ENCODE results near the gene ZDHHC11B.

GRCh38 chr5:763998-764781 is 20.3 kb downstream of the ZDHHC11B start:
- TF ChIP-seq CTCF (IDR thresholded peaks at IDR 0.05 in 2 of 3, conservative IDR thresholded peaks at IDR 0.05 in 1 of 3; ENCODE audit: borderline replicate concordance in 1 of 3, insufficient read depth in 1 of 3, low read depth in 2 of 3, low read length in 2 of 3): no peak
- no peak for TF ChIP-seq ATF3 (IDR thresholded peaks at IDR 0.05)
- TF ChIP-seq POLR2A (IDR thresholded peaks at IDR 0.05; ENCODE audit: borderline replicate concordance, extremely low read depth, insufficient read depth, insufficient read length): no peak
- TF ChIP-seq RAD21 (IDR thresholded peaks at IDR 0.05; ENCODE audit: low read depth): no peak

Measured in HCT116 (cell line).